Gastrocnemius medialis (tissue), 4 donors: ENCODE data around the gene FRRS1L.

Experiments used
- POLR2A ChIP-seq, 2 donors: fragments of 450-650 bp; IDR thresholded peaks; one replicate each; pipeline ENCODE4 v1.6.1; 2017; ENCODE audit warnings: antibody characterized with exemption in 2 of 2, mild to moderate bottlenecking in 2 of 2, moderate library complexity in 2 of 2
- TF ChIP-seq, protein P1 (sequence below), 5 experiments: fragments of 450-650 bp in 3 of 5; fragments of 200-600 bp in 2 of 5; sonication (generic) in 2 of 5; IDR thresholded peaks in 4 of 5; conservative IDR thresholded peaks in 1 of 5; 1 replicate in 4 of 5; 2 replicates in 1 of 5; pipeline ENCODE4 v1.5.1; 2016 to 2019; ENCODE audit warnings: antibody characterized with exemption in 5 of 5, mild to moderate bottlenecking in 3 of 5, moderate library complexity in 3 of 5

DNA sequence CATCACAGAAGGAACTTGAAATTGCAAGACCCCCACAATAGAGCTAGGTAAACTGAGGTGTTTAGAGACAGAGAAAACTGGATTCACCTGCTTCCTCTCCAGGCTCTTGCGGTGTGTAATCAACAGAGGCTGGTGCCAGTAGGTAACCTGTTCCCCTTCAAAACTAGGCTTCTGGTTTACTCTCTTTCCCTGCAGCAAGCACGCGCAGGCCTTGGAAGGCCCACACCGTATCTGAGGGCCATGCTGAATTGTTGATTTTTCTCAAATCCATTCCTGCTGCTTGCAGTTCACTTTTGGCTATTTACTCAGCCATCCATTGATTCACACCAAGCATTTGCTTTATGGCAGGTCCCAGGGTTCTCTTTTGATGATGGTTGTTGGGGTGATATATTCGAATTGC is 667 bp upstream of the FRRS1L start:
- TF ChIP-seq, protein P1, sequence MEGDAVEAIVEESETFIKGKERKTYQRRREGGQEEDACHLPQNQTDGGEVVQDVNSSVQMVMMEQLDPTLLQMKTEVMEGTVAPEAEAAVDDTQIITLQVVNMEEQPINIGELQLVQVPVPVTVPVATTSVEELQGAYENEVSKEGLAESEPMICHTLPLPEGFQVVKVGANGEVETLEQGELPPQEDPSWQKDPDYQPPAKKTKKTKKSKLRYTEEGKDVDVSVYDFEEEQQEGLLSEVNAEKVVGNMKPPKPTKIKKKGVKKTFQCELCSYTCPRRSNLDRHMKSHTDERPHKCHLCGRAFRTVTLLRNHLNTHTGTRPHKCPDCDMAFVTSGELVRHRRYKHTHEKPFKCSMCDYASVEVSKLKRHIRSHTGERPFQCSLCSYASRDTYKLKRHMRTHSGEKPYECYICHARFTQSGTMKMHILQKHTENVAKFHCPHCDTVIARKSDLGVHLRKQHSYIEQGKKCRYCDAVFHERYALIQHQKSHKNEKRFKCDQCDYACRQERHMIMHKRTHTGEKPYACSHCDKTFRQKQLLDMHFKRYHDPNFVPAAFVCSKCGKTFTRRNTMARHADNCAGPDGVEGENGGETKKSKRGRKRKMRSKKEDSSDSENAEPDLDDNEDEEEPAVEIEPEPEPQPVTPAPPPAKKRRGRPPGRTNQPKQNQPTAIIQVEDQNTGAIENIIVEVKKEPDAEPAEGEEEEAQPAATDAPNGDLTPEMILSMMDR (IDR thresholded peaks at IDR 0.05 in 4 of 5, conservative IDR thresholded peaks at IDR 0.05 in 1 of 5): no peak
- TF ChIP-seq POLR2A (IDR thresholded peaks at IDR 0.05): no peak
